NT2/D1 (cell line): Measurements from ENCODE around the gene ARID3C.

Experiments used
- DNase-seq: peaks from one replicate; pipeline ENCODE4 v3.0.0-alpha.2; 2011; ENCODE audit warnings: low read depth, low spot score
- H3K27me3 ChIP-seq: 2 replicates; pipeline ENCODE4 v1.6.0; 2011; ENCODE audit warnings: mild to moderate bottlenecking; ENCODE audit not compliant: insufficient read length, insufficient read depth
- H3K36me3 ChIP-seq: 2 replicates; pipeline ENCODE4 v1.6.1; 2011; ENCODE audit warnings: mild to moderate bottlenecking, low read length, mixed read lengths; ENCODE audit not compliant: insufficient read depth, insufficient read length
- H3K4me1 ChIP-seq: 2 replicates; pipeline ENCODE4 v1.5.1; 2011; ENCODE audit not compliant: insufficient read depth, insufficient read length
- H3K4me3 ChIP-seq: 2 replicates; pipeline ENCODE4 v1.5.1; 2011; ENCODE audit warnings: low read depth; ENCODE audit not compliant: insufficient read length
- H3K9ac ChIP-seq: 2 replicates; pipeline ENCODE4 v1.6.0; 2011; ENCODE audit warnings: low read depth; ENCODE audit not compliant: insufficient read length
- H3K9me3 ChIP-seq: 2 replicates; pipeline ENCODE4 v1.5.1; 2011; ENCODE audit warnings: mild to moderate bottlenecking, low read length; ENCODE audit not compliant: insufficient read depth
- SUZ12 ChIP-seq: IDR thresholded peaks from 2 replicates; pipeline ENCODE4 v1.6.1; 2011; ENCODE audit not compliant: insufficient read length, insufficient read depth; ENCODE audit errors: extremely low read depth
- YY1 ChIP-seq: IDR thresholded peaks from 2 replicates; pipeline ENCODE4 v1.6.1; 2011; ENCODE audit not compliant: insufficient read length, insufficient read depth
- ZNF274 ChIP-seq: IDR thresholded peaks from 2 replicates; pipeline ENCODE4 v1.6.1; 2011; ENCODE audit warnings: mild to moderate bottlenecking, low read depth, low read length

ARID3C gene

GRCh38 chr9:34584970-34585369 is 43.9 kb downstream of the ARID3C start:
- H3K27me3 ChIP-seq: peaks cover 74% of the 10 kb centered on the region

DNA sequence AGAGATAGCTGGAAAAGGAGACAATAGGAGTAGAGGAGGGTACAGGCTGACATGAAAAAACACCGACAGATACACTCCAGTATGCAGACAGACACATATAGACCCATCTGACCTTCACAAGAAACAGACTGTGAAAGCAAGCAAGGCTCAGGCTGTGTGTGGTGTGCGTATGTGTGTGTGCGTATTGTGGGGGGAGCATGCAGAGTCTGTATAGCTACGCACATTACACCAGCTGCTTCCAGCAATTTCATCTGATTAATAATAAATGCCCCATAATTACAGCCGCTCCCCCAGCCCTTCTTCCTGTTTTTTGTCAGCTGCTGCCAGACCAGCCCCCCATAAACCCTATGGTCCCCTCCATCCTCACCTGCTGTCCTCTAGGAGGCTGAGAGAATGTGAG is 46.1 kb downstream of the ARID3C start:
- H3K27me3 ChIP-seq: peaks cover 67% of the 10 kb centered on the region
- no peak overlapping the region for H3K9ac ChIP-seq

More at GRCh38 chr9:34584970-34585369, 43.9 kb downstream of the ARID3C start:
- TF ChIP-seq YY1 (no peak), ZNF274 (no peak), SUZ12 (no peak)
- no peak overlapping the region for H3K9ac ChIP-seq
- H3K4me1 ChIP-seq: peaks cover 20% of the 10 kb centered on the region
- no peaks in the 10 kb centered on the region for H3K36me3 ChIP-seq
- no peak for DNase-seq
- no peaks in the 10 kb centered on the region for H3K9me3 ChIP-seq
- no peak overlapping the region for H3K4me3 ChIP-seq

GRCh38 chr9:34581318-34581717 is 47.5 kb downstream of the ARID3C start:
- no peak for DNase-seq
- no peak overlapping the region for H3K4me3 ChIP-seq
- peaks cover 53% of the 10 kb centered on the region for H3K27me3 ChIP-seq
- H3K4me1 ChIP-seq: peaks cover 36% of the 10 kb centered on the region
- no peak overlapping the region for H3K9ac ChIP-seq
- TF ChIP-seq YY1 (no peak), SUZ12 (no peak), ZNF274 (no peak)
- no peaks in the 10 kb centered on the region for H3K36me3 ChIP-seq
- H3K9me3 ChIP-seq: no peaks in the 10 kb centered on the region

More for the DNA sequence above, 46.1 kb downstream of the ARID3C start:
- no peaks in the 10 kb centered on the region for H3K9me3 ChIP-seq
- no peak for DNase-seq
- H3K4me3 ChIP-seq: no peak overlapping the region
- TF ChIP-seq ZNF274: no peak
- TF ChIP-seq SUZ12: no peak
- TF ChIP-seq YY1: no peak
- no peaks in the 10 kb centered on the region for H3K36me3 ChIP-seq
- peaks cover 26% of the 10 kb centered on the region for H3K4me1 ChIP-seq

DNA sequence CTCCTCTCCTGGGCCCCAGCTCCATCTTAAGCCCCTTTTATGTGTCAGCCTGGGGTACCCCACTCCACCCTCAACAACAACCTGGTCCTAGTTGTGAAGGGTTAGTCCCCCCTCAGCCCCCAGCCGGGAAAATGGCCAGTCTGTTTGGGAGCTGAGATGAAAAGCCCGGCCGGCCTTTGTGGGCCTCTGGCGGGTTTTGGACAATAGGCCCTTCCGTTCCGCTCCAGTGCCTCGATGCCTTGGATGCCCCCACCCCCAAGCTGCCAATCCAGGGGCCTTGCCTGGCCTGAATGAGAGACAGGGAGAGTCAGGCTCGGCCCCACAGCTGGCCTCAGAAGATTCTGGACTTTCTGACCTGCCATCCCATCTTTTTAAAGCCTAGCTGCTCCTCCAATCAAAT is 48.5 kb downstream of the ARID3C start:
- Histone ChIP-seq H3K9ac (peak overlapping the region; percentile 13), H3K27me3 (peaks cover 43% of the 10 kb centered on the region), H3K4me1 (peaks cover 37% of the 10 kb centered on the region), H3K9me3 (no peaks in the 10 kb centered on the region), H3K4me3 (no peak overlapping the region), H3K36me3 (no peaks in the 10 kb centered on the region)
- TF ChIP-seq SUZ12 (no peak), YY1 (no peak), ZNF274 (no peak)
- no peak for DNase-seq

DNA sequence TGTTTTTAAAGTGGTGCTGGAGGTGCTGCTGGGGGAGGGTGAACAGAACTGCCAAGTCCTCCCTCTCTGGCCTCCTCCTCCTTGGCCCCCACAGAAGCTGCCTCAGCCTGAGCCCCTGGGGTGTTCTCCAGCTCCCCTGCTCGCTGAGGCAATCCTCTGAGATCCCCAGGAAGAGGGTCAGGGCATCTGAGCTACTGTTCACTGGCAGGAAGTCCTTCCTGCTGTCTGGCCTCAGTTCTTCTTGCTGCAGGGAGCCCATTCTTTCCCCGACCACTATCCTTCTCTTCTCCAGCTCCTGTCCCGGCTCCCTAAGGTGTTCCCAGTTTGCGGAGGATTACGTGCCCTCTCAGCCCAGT is 49.1 kb downstream of the ARID3C start:
- H3K9ac ChIP-seq: no peak overlapping the region
- TF ChIP-seq ZNF274 (no peak), SUZ12 (no peak), YY1 (no peak)
- H3K27me3 ChIP-seq: peaks cover 37% of the 10 kb centered on the region
- DNase-seq: no peak
- no peaks in the 10 kb centered on the region for H3K36me3 ChIP-seq
- H3K9me3 ChIP-seq: no peaks in the 10 kb centered on the region
- no peak overlapping the region for H3K4me3 ChIP-seq
- H3K4me1 ChIP-seq: peaks cover 33% of the 10 kb centered on the region

DNA sequence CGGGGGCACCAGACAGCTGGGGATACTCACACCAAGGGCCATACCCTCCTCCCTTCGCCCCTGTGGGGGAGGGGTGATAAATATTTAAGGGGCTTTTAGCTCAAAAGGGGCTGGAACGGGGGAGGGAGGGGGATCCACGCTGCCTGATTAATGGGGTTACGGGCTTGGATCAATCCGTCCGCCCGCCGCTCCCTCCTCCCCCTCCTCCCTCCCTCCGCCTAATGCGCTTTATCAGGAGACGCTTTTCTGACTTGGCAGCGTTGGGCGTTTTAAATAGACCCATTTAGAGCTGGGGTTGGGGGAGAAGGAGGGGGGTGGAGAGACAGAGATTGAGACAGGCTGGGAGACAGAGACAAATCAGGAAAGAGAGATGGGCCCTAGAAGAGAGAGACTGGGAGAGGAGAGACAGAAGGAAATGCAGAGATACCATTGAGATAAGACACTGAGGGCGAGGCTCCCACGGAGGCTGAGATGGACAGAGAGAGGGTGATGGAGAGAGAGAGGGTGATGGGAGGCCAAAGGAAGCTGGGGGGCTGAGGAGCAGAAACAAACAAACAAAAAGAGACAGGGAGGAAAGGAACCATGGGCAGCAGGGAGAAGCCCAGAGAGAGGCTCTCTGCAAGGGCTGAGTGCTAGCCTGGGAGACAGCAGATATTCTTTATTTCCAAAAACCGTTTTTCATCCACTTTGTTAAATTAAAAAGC is 49.6 kb downstream of the ARID3C start:
- peak overlapping the region; percentile 74 for H3K9ac ChIP-seq
- H3K4me3 ChIP-seq: peak overlapping the region; percentile 43
- no peaks in the 10 kb centered on the region for H3K9me3 ChIP-seq
- peaks cover 32% of the 10 kb centered on the region for H3K27me3 ChIP-seq
- peaks cover 37% of the 10 kb centered on the region for H3K4me1 ChIP-seq
- no peak for DNase-seq
- TF ChIP-seq ZNF274: no peak
- no peak for TF ChIP-seq SUZ12
- TF ChIP-seq YY1: no peak
- H3K36me3 ChIP-seq: no peaks in the 10 kb centered on the region

DNA sequence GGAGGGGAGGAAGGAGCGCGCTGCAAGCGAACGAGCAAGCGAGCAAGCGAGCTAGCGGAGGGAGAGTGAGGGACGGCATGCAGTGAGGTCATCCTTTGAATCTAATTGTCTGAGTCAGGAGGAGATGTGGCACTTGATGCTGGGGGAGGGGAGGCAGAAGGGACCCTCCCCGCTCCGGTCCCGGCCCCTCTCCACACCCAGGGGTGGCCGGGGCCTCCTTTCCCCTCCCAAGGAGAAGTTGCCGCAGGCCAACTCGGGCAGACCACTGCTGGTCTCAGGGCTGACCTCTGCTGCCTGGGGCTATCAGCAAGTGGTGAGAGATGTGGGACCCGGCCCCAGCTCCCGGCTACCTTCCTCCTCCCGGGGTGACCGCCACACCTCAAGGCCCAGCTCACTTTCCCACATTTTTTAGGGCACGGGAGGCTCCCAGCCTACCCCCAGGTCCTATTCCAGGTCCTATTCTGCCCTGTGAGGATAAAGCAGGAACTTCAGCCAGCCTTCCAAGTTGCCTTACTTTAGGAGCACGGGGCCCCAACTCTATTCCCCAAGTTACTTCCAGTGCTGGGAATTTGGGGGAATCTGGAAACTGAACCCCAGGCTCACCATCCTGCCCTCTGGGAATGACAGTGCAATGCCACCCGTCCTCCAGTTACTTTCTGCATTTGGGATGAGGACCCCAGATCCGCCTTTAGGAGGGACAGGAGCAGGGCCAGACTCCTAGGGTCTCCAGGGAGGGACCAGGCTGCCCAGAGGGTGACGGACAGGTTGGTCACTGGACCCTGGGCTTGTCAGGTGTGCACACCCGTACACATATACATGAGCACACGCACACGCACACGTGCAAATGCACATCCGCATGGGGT is 50.4 kb downstream of the ARID3C start:
- no peak for TF ChIP-seq YY1
- no peak for TF ChIP-seq SUZ12
- TF ChIP-seq ZNF274: no peak
- H3K9me3 ChIP-seq: no peaks in the 10 kb centered on the region
- no peaks in the 10 kb centered on the region for H3K36me3 ChIP-seq
- DNase-seq: no peak
- H3K4me3 ChIP-seq: peak overlapping the region; percentile 43
- peaks cover 45% of the 10 kb centered on the region for H3K4me1 ChIP-seq
- peaks cover 27% of the 10 kb centered on the region for H3K27me3 ChIP-seq
- peak overlapping the region; percentile 74 for H3K9ac ChIP-seq
